Measurements from ENCODE around the gene ACSS3. TPM values are rescaled to one million over a fixed set of nuclear protein-coding genes. Genes with fewer than 3 reads are reported as not detected.

The ACSS3 gene
- total and polyA plus RNA-seq, 9 donors = 15.8 to 67.0 (median 39.1) TPM

DNA sequence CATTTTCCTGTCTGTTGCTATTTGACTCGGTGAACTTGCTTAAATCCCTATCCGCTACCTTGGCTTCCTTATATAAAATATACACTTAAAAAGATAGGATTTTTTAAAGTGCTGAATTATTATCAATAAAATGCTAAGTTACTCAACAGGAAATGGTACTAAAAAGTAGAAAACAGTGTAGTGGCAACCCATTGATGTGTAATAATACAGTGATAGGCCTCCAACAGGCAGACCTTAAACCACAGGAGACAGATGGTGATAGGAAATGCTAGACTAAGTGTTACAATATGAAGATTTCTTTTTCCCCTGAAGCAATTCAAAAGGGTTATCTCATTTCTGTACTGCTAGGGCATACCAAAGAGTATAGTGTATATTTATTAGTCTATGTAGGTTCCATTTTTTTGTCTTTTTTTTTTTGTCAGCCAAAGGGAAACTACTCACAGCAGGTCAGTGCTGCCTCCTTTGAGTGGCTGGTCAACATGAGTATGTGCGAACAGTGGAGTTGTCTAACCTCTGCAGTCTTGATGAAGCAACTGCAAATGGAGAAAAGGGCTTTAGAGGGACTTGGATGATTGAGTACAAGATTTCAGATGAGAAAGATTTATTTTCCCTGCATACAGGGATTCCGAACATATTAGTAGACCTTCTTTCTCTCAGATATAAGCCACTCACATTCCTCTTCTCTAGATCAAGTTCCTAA, 183.8 kb downstream of the ACSS3 start:
- Histone ChIP-seq H3K4me1 (ENCODE audit: insufficient read depth) (no peaks in the 10 kb centered on the region), H3K27me3 (no peaks in the 10 kb centered on the region), H3K27ac (no peak overlapping the region), H3K36me3 (no peaks in the 10 kb centered on the region), H3K9me3 (no peaks in the 10 kb centered on the region), H3K4me3 (no peak overlapping the region)
- intact Hi-C loops (cut with DNase I) = no loop called here
- DNase-seq = no peak
- TF ChIP-seq CTCF (IDR thresholded peaks at IDR 0.05) (no peak), EP300 (IDR thresholded peaks at IDR 0.05) (no peak), POLR2A (IDR thresholded peaks at IDR 0.05) (no peak)
- whole genome bisulfite sequencing, 3 donors = 74 to 97% (median 97%) methylated on average over 4 of the region's 4 CpGs

GRCh38 chr12:81263072-81263471, 185.2 kb downstream of the ACSS3 start:
- H3K9me3 ChIP-seq = no peaks in the 10 kb centered on the region
- intact Hi-C loops (cut with DNase I) = no loop called here
- H3K4me1 ChIP-seq (ENCODE audit: insufficient read depth) = no peaks in the 10 kb centered on the region
- DNase-seq = no peak
- H3K4me3 ChIP-seq = no peak overlapping the region
- no peak overlapping the region for H3K27ac ChIP-seq
- no peaks in the 10 kb centered on the region for H3K27me3 ChIP-seq
- TF ChIP-seq CTCF (IDR thresholded peaks at IDR 0.05) = no peak
- TF ChIP-seq POLR2A (IDR thresholded peaks at IDR 0.05) = no peak
- TF ChIP-seq EP300 (IDR thresholded peaks at IDR 0.05) = no peak
- 56 to 77% (median 68%) methylated on average over 2 of the region's 2 CpGs for WGBS, 3 donors
- no peaks in the 10 kb centered on the region for H3K36me3 ChIP-seq

DNA sequence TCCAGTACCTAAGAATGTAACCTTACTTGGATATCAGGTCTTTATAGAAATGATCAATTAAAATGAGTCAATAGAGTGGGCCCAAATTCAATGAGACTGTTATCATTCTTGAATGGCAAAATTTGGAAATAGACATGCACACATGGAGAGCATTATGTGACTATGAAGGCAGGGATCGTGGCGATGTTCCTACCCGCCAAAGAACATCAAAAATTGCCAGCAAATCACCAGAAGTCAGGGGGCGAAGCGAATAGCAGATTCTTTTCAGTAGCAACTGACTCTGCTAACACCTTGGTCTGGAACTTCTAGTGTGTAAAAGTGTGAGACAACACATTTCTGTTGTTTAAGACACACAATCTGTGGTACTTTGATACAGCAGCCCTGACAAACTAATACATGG, 192.5 kb downstream of the ACSS3 start:
- WGBS, 3 donors = 95 to 96% (median 96%) methylated on average over 5 of the region's 5 CpGs
- no peaks in the 10 kb centered on the region for H3K36me3 ChIP-seq
- no peak for TF ChIP-seq EP300 (IDR thresholded peaks at IDR 0.05)
- TF ChIP-seq CTCF (IDR thresholded peaks at IDR 0.05) = no peak
- no peak for TF ChIP-seq POLR2A (IDR thresholded peaks at IDR 0.05)
- no peak overlapping the region for H3K27ac ChIP-seq
- no peak overlapping the region for H3K4me3 ChIP-seq
- no peaks in the 10 kb centered on the region for H3K27me3 ChIP-seq
- H3K4me1 ChIP-seq (ENCODE audit: insufficient read depth) = no peaks in the 10 kb centered on the region
- no peaks in the 10 kb centered on the region for H3K9me3 ChIP-seq
- intact Hi-C loops (cut with DNase I) = no loop called here
- no peak for DNase-seq

DNA sequence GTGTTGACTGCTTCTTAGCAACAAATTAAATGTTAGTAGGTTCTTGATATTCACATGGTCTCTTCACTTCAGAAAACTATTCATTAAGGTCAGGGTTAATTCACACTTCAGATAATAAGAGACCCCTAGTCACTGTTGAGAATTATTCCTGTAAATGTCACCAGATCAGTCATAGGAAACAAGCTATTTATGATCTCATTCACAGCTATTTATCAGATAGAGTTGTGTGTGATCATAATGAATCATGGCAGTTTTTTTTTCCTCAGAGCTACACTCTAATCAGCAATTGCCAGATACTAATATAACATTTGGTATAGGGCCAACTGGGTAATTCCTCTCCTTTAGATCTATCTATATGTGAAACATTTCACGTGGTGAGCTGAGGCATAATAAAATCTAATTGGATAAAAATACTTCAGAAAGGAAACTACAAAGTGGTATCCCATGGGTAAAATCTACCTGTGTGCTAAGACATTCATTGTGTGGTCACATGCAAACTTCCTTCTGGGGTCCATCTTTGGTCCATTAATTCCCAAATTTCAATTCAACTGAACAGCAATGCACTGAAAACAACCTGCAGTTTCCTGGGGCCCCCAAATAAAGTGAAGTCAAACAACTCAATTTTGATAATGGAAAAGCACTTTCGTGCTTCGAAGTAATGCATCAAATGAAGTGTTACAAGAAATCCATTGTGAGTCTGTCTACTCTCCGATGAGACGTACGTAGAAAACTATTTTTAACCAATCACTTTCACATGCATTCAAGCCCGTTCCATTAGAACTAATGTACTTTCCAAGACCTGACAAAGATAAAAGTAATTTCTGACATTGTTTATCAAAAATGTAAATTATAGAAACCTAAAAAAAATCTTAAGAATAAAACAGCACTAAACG, 197.0 kb downstream of the ACSS3 start:
- intact Hi-C loops (cut with DNase I) = no loop called here
- Histone ChIP-seq H3K9me3 (no peaks in the 10 kb centered on the region), H3K27ac (no peak overlapping the region), H3K4me3 (no peak overlapping the region), H3K27me3 (no peaks in the 10 kb centered on the region), H3K36me3 (no peaks in the 10 kb centered on the region), H3K4me1 (ENCODE audit: insufficient read depth) (no peaks in the 10 kb centered on the region)
- WGBS, 3 donors = 84 to 87% (median 86%) methylated on average over 8 of the region's 8 CpGs
- TF ChIP-seq EP300 (IDR thresholded peaks at IDR 0.05) (no peak), POLR2A (IDR thresholded peaks at IDR 0.05) (no peak), CTCF (IDR thresholded peaks at IDR 0.05) (no peak)
- no peak for DNase-seq

Measured in ovary (tissue), 9 donors.